KOPT-K1 (cell line): ENCODE data around the gene SEPTIN12.

Experiments used
- H3K27ac ChIP-seq: fragments of 200-600 bp; sonication (generic); 2 replicates; pipeline ENCODE4 v1.5.1; 2016; ENCODE audit warnings: antibody characterized with exemption, mild to moderate bottlenecking, low read depth, low read length; ENCODE audit not compliant: poor library complexity, severe bottlenecking
- H3K36me3 ChIP-seq: fragments of 200-600 bp; sonication (generic); 2 replicates; pipeline ENCODE4 v1.5.1; 2017; ENCODE audit warnings: antibody characterized with exemption, mild to moderate bottlenecking, low read length, moderate library complexity; ENCODE audit not compliant: insufficient read depth
- H3K9me3 ChIP-seq: fragments of 200-600 bp; sonication (generic); 2 replicates; pipeline ENCODE4 v1.5.1; 2017; ENCODE audit warnings: antibody characterized with exemption, low read length, mild to moderate bottlenecking; ENCODE audit not compliant: insufficient read depth, poor library complexity, severe bottlenecking

SEPTIN12 gene, protein sequence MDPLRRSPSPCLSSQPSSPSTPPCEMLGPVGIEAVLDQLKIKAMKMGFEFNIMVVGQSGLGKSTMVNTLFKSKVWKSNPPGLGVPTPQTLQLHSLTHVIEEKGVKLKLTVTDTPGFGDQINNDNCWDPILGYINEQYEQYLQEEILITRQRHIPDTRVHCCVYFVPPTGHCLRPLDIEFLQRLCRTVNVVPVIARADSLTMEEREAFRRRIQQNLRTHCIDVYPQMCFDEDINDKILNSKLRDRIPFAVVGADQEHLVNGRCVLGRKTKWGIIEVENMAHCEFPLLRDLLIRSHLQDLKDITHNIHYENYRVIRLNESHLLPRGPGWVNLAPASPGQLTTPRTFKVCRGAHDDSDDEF

DNA sequence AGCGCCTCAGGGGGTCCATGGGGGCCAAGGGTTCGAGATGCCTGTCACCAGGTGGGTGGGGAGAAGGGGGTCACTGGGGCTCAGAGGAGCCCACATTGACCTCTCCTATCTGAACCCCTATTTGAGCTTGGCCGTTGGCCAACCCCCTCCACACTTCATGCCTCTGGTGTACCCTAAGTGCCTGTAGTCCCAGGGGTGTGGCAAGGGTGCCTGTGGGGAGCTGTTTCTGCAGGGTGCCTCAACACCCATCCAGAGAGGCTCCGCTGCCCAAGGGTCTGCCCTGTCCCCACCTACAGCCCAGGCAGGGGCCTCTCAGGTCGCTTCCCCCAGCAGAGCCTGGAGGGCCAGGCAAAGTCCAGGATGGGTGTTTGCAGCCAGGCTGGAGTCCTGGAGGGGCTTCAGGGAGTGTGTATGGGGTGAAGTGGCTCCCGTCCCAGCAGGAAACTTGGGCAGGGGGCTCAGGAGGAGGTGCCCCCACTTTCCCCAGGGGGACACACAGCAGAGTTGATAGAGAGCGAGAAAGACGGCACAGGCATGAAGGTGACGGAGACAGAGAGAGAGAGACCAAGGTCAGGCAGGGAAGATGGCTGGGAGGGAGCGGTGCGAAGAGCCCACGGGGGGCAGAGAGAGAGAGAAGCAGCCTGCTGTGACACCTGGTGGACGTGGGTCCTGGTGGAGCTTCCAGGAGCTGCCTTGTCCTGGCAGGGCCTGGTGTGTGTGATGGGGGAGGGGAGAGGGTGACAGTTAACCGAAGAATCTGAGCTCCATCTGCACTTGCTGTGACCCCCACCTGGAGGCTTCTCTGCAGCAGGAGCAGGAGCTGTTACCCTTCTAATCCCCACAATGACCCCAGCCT lies at the start of gene SEPTIN12:
TSS of gene SEPTIN12 (minus strand) at position 719 of the 856 bp plus-strand sequence. CDS start at position 19, 700 bp downstream.
- H3K27ac ChIP-seq: no peak within 1 kb of the TSS
- no peaks in the 10 kb centered on the region for H3K9me3 ChIP-seq
- no peaks in the 10 kb centered on the region for H3K36me3 ChIP-seq

DNA sequence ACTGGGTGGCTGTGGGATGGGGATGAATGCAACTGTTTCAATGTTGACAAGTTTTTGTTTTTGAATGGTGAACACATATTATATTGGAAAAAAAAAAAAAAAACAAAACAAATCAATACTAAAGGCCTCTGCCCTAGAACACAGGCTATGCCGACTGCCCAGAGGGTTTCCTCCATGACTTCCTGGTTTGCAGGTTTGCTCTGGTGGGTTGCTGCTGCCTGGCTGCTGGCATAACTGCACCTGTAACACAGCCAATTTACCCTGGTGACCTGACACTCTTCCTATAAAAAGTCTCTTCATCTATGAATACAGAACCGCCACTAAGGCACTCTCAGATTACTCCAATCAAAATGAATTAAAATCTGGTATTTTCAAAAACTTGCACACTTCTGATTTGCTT lies 48.6 kb upstream of the SEPTIN12 start:
- Histone ChIP-seq H3K27ac (no peak overlapping the region), H3K36me3 (peaks cover 97% of the 10 kb centered on the region)

DNA sequence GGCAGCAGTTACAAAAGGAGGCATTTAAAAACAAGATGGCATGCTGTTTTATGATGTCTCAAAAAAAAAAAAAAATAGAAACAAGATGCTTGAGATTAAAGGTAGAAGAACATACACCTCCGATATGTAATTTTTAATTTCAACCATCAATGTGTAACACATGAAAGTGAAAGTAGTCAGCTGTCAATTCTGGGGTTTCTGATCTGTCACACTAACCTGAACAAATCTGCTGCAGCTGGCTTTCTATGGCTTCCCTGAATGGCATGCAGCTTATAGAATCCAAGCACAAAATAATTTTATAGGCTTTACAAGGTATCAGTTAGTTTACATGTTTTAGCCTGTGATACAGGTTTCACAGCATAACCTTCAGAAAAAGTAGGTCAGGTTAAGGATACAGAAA lies 45.4 kb upstream of the SEPTIN12 start:
- no peaks in the 10 kb centered on the region for H3K9me3 ChIP-seq
- peaks cover 97% of the 10 kb centered on the region for H3K36me3 ChIP-seq
- no peak overlapping the region for H3K27ac ChIP-seq

More for the DNA sequence above, 48.6 kb upstream of the SEPTIN12 start:
- H3K9me3 ChIP-seq: no peaks in the 10 kb centered on the region

GRCh38 chr16:4832698-4833343 lies 44.7 kb upstream of the SEPTIN12 start:
- H3K9me3 ChIP-seq: no peaks in the 10 kb centered on the region
- H3K36me3 ChIP-seq: peaks cover 94% of the 10 kb centered on the region
- H3K27ac ChIP-seq: no peak overlapping the region

GRCh38 chr16:4831616-4832015 lies 43.5 kb upstream of the SEPTIN12 start:
- H3K27ac ChIP-seq: no peak overlapping the region
- peaks cover 97% of the 10 kb centered on the region for H3K36me3 ChIP-seq
- H3K9me3 ChIP-seq: no peaks in the 10 kb centered on the region

DNA sequence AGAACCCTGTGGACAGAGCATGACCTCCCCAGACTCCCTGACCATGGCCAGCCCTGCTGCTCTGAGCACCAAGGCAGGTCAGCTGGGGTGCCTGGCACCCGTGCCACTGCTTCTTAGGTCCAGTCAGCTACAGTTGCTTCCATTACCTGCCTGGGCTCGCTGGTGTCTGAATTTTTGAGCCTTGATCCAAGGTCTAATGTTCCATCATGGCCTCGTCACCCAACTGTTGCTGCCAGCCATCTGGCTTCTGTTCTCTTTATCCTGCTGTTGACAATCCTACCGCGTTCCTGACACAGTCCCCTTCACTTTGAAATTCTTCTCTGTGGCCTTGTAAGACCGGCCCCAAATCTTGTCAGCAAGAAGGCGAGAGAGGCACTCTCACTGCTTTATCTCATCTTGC lies 42.3 kb upstream of the SEPTIN12 start:
- Histone ChIP-seq H3K36me3 (peaks cover 97% of the 10 kb centered on the region), H3K27ac (no peak overlapping the region)

GRCh38 chr16:4828567-4829321 lies 40.6 kb upstream of the SEPTIN12 start:
- Histone ChIP-seq H3K9me3 (no peaks in the 10 kb centered on the region), H3K27ac (no peak overlapping the region), H3K36me3 (peaks cover 97% of the 10 kb centered on the region)

More for the DNA sequence above, 42.3 kb upstream of the SEPTIN12 start:
- H3K9me3 ChIP-seq: no peaks in the 10 kb centered on the region

DNA sequence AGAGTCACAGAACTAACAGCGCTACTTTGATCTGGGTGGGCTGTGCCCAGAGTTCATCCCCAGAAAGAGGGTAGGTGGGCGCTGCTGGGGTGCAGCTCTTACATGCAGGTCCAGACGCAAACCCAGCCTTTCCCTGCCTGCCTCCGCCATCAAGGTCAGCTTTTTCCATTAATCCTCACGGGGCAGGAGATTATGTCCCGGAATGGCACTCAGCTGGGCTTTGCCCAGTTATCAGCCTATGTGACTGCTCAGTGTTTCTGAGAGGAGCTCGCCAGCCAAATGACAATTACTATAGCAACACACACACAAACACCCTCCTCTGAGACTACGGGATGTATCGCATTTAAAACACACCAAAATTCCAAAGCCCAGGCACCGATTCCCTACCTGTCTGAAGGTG lies 38.8 kb upstream of the SEPTIN12 start:
- Histone ChIP-seq H3K9me3 (no peaks in the 10 kb centered on the region), H3K27ac (no peak overlapping the region), H3K36me3 (peaks cover 97% of the 10 kb centered on the region)

DNA sequence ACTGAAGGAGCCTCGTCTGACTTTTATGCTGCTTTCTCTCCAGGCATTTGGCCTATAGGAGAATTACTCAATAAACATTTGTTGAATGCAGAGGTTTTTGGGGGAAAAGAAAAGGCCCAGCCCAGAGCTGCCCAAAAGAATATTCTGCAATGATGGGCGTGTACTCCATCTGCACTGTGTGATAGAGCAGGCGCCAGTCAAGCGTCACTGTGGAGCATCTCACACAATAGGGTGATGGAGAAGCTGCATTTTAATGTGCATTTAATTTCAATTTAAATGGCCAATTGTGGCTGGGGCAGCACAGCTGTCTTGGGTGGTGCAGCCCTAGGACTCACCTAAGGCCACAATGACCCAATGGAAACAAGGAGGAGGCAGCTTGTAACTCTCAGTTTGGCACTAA lies 38.4 kb upstream of the SEPTIN12 start:
- Histone ChIP-seq H3K36me3 (peaks cover 97% of the 10 kb centered on the region), H3K27ac (no peak overlapping the region), H3K9me3 (no peaks in the 10 kb centered on the region)

DNA sequence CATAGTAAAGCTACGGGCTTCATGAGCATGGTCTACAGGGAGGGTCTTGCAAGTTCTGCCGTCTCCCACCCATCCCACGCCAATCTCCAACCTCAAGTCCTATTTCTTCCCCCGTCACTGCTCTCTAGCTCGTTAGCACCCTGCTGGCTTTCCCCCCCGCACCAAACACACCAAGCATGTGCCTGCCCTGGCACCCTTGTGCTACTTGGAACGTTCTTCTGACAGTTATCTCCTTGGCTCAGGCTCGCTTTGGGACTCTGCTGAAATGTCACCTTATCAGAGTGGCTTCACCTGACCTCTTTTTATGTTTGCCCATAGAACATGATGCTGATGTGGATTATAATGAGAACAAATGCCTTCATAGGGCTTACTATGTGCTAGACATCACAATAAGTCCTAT lies 37.1 kb upstream of the SEPTIN12 start:
- H3K36me3 ChIP-seq: peaks cover 97% of the 10 kb centered on the region
- H3K9me3 ChIP-seq: no peaks in the 10 kb centered on the region
- H3K27ac ChIP-seq: no peak overlapping the region

GRCh38 chr16:4820652-4821051 lies 32.5 kb upstream of the SEPTIN12 start:
- no peaks in the 10 kb centered on the region for H3K9me3 ChIP-seq
- no peak overlapping the region for H3K27ac ChIP-seq
- H3K36me3 ChIP-seq: peaks cover 97% of the 10 kb centered on the region

GRCh38 chr16:4814542-4815173 lies 26.5 kb upstream of the SEPTIN12 start:
- Histone ChIP-seq H3K36me3 (peaks cover 94% of the 10 kb centered on the region), H3K27ac (no peak overlapping the region), H3K9me3 (no peaks in the 10 kb centered on the region)

DNA sequence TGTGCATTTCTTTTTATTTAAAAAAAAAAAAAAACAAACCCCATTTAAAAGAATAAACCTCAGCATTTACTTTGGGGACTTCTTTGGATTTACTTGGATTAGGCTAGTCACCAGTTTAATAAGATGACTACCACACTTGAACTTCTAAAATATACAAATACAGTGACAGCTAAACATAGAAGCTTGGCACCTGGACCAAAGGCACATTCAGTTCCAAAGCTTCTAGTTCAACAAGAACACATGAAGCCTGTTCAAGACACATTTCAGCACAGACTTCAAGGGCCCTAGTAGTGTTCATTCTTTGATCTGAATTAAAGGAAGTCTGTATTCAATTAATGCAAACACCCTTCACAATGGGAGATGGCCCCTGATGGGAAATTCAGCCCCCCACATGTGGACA lies 25.9 kb upstream of the SEPTIN12 start:
- Histone ChIP-seq H3K9me3 (no peaks in the 10 kb centered on the region), H3K36me3 (peaks cover 92% of the 10 kb centered on the region), H3K27ac (no peak overlapping the region)

GRCh38 chr16:4813251-4814003 lies 25.3 kb upstream of the SEPTIN12 start:
- Histone ChIP-seq H3K27ac (no peak overlapping the region), H3K36me3 (peaks cover 92% of the 10 kb centered on the region)

More at GRCh38 chr16:4813251-4814003, 25.3 kb upstream of the SEPTIN12 start:
- no peaks in the 10 kb centered on the region for H3K9me3 ChIP-seq
